Neural progenitor cell (in vitro differentiated cells): ENCODE results near the gene KLHL28. TPM values are rescaled to one million over a fixed set of nuclear protein-coding genes. Genes with fewer than 3 reads are reported as not detected.
A peak's percentile ranks its signal among the peaks of the same experiment; 100 is the strongest.
"Not testable (repeated sequence)": the region's sequence is repeated elsewhere in the genome, so short reads cannot be mapped to it uniquely, and the experiment has no call there.

Experiments used
- DNase-seq: peaks from one replicate; pipeline ENCODE4 v3.0.0-alpha.2; 2016; ENCODE audit warnings: low spot score
- H2AFZ ChIP-seq: fragments of 200-600 bp; sonication (generic); replicated peaks from 2 replicates; pipeline ENCODE4 v1.6.1; 2016; ENCODE audit warnings: antibody characterized with exemption
- H3F3A ChIP-seq: fragments of 200-600 bp; sonication (generic); 2 replicates; pipeline ENCODE4 v1.6.1; 2016; ENCODE audit warnings: antibody characterized with exemption, low read depth
- H3K27ac ChIP-seq: fragments of 200-600 bp; sonication (generic); 2 replicates; pipeline ENCODE4 v1.5.1; 2016; ENCODE audit warnings: mild to moderate bottlenecking
- H3K27me3 ChIP-seq: fragments of 200-600 bp; sonication (generic); 2 replicates; pipeline ENCODE4 v1.6.1; 2016; ENCODE audit warnings: mild to moderate bottlenecking, moderate library complexity
- H3K36me3 ChIP-seq: fragments of 200-600 bp; sonication (generic); 2 replicates; pipeline ENCODE4 v1.5.1; 2016
- H3K4me1 ChIP-seq: fragments of 200-600 bp; sonication (generic); 2 replicates; pipeline ENCODE4 v1.6.1; 2016; ENCODE audit warnings: mixed run types
- H3K4me2 ChIP-seq: fragments of 200-600 bp; sonication (generic); 2 replicates; pipeline ENCODE4 v1.6.1; 2016
- H3K4me3 ChIP-seq: fragments of 200-600 bp; sonication (generic); 2 replicates; pipeline ENCODE4 v1.5.1; 2016
- H3K79me2 ChIP-seq: fragments of 200-600 bp; sonication (generic); 2 replicates; pipeline ENCODE4 v1.6.1; 2016; ENCODE audit warnings: low read depth
- H3K9ac ChIP-seq: fragments of 200-600 bp; sonication (generic); 2 replicates; pipeline ENCODE4 v1.6.1; 2016
- H3K9me3 ChIP-seq: fragments of 200-600 bp; sonication (generic); 2 replicates; pipeline ENCODE4 v1.5.1; 2016; ENCODE audit warnings: low read depth
- H4K20me1 ChIP-seq: fragments of 200-600 bp; sonication (generic); 2 replicates; pipeline ENCODE4 v1.6.1; 2016; ENCODE audit warnings: low read depth
- H3K27ac Mint-ChIP-seq: 3 replicates; pipeline ENCODE4 v1.8.0; 2021; ENCODE audit warnings: mixed read lengths
- H3K27me3 Mint-ChIP-seq: 2 replicates; pipeline ENCODE4 v1.8.0; 2022; ENCODE audit warnings: low read depth, mild to moderate bottlenecking, inconsistent platforms, moderate library complexity, mixed read lengths; ENCODE audit not compliant: insufficient read depth
- H3K36me3 Mint-ChIP-seq: 3 replicates; pipeline ENCODE4 v1.8.0; 2021; ENCODE audit warnings: mixed read lengths
- H3K4me1 Mint-ChIP-seq: 3 replicates; pipeline ENCODE4 v1.8.0; 2021; ENCODE audit warnings: mixed read lengths
- H3K4me3 Mint-ChIP-seq: 3 replicates; pipeline ENCODE4 v1.8.0; 2021; ENCODE audit warnings: mild to moderate bottlenecking, moderate library complexity, mixed read lengths
- H3K9me3 Mint-ChIP-seq: 3 replicates; pipeline ENCODE4 v1.8.0; 2020; ENCODE audit warnings: mixed read lengths
- CTCF ChIP-seq: fragments of 200-600 bp; sonication (generic); IDR thresholded peaks from 2 replicates; pipeline ENCODE4 v1.5.1; 2017; ENCODE audit warnings: antibody characterized with exemption, mild to moderate bottlenecking
- EZH2 ChIP-seq: fragments of 200-600 bp; sonication (generic); IDR thresholded peaks from 2 replicates; pipeline ENCODE4 v1.6.1; 2017; ENCODE audit warnings: antibody characterized with exemption, mild to moderate bottlenecking, moderate library complexity
- EZH2phosphoT487 ChIP-seq: fragments of 200-600 bp; sonication (generic); IDR thresholded peaks from 2 replicates; pipeline ENCODE4 v1.6.1; 2017; ENCODE audit warnings: antibody characterized with exemption
- total RNA-seq: library from RNA; depleted of rRNA; stranded (reverse); fragments of >200 nt; gene quantifications from 2 replicates; pipeline ENCODE4 v1.2.3, GENCODE V29; 2015; ENCODE audit warnings: low replicate concordance

Gene KLHL28
- total RNA-seq, 1 donor from 2014 or later = 21.8 TPM

GRCh38 chr14:44896275-44897040 lies 65.3 kb downstream of the KLHL28 start:
- TF ChIP-seq CTCF = no peak
- TF ChIP-seq EZH2 = no peak
- no peak for TF ChIP-seq EZH2phosphoT487

GRCh38 chr14:44895716-44896115 lies 66.0 kb downstream of the KLHL28 start:
- no peak overlapping the region for H2AFZ ChIP-seq
- H3K4me2 ChIP-seq = no peak overlapping the region
- H3K27ac ChIP-seq = no peak overlapping the region

More at GRCh38 chr14:44896275-44897040, 65.3 kb downstream of the KLHL28 start:
- Mint-ChIP-seq H3K27ac (no peak overlapping the region), H3K9me3 (peaks cover 5% of the 10 kb centered on the region), H3K36me3 (no peaks in the 10 kb centered on the region), H3K4me1 (peaks cover 3% of the 10 kb centered on the region), H3K27me3 (peaks cover 4% of the 10 kb centered on the region), H3K4me3 (peak overlapping the region; percentile 94)
- no peak overlapping the region for H3K27ac ChIP-seq
- H3K4me1 ChIP-seq = peaks cover 11% of the 10 kb centered on the region
- no peak overlapping the region for H3K9ac ChIP-seq
- H3K27me3 ChIP-seq = no peaks in the 10 kb centered on the region
- H3K9me3 ChIP-seq = no peaks in the 10 kb centered on the region
- peak overlapping the region; percentile 5 for H3K4me2 ChIP-seq
- no peak for DNase-seq
- H3F3A ChIP-seq = peaks cover 22% of the 10 kb centered on the region
- peaks cover 9% of the 10 kb centered on the region for H3K79me2 ChIP-seq
- no peaks in the 10 kb centered on the region for H3K36me3 ChIP-seq
- H4K20me1 ChIP-seq = no peaks in the 10 kb centered on the region
- peak overlapping the region; percentile 71 for H2AFZ ChIP-seq
- peak overlapping the region; percentile 84 for H3K4me3 ChIP-seq

GRCh38 chr14:44893535-44893934 lies 68.2 kb downstream of the KLHL28 start:
- Histone ChIP-seq H4K20me1 (no peaks in the 10 kb centered on the region), H3K4me3 (no peak overlapping the region), H3K36me3 (no peaks in the 10 kb centered on the region), H3K27ac (no peak overlapping the region), H3K79me2 (peaks cover 3% of the 10 kb centered on the region), H3K4me2 (no peak overlapping the region), H3K9me3 (no peaks in the 10 kb centered on the region), H3K9ac (no peak overlapping the region), H2AFZ (no peak overlapping the region), H3K4me1 (peaks cover 5% of the 10 kb centered on the region), H3F3A (peaks cover 21% of the 10 kb centered on the region), H3K27me3 (no peaks in the 10 kb centered on the region)
- Mint-ChIP-seq H3K36me3 (no peaks in the 10 kb centered on the region), H3K4me3 (no peak overlapping the region), H3K9me3 (peaks cover 5% of the 10 kb centered on the region), H3K4me1 (peaks cover 3% of the 10 kb centered on the region), H3K27me3 (peaks cover 4% of the 10 kb centered on the region), H3K27ac (no peak overlapping the region)
- no peak for DNase-seq
- TF ChIP-seq CTCF (no peak), EZH2phosphoT487 (no peak), EZH2 (no peak)

More at GRCh38 chr14:44895716-44896115, 66.0 kb downstream of the KLHL28 start:
- no peak for DNase-seq
- H3K4me3 Mint-ChIP-seq = no peak overlapping the region
- TF ChIP-seq EZH2 (no peak), EZH2phosphoT487 (no peak), CTCF (no peak)
- H3K79me2 ChIP-seq = peaks cover 9% of the 10 kb centered on the region
- no peaks in the 10 kb centered on the region for H3K36me3 ChIP-seq
- peaks cover 11% of the 10 kb centered on the region for H3K4me1 ChIP-seq
- H3K9me3 Mint-ChIP-seq = peaks cover 5% of the 10 kb centered on the region
- no peak overlapping the region for H3K4me3 ChIP-seq
- no peaks in the 10 kb centered on the region for H3K9me3 ChIP-seq
- no peaks in the 10 kb centered on the region for H3K36me3 Mint-ChIP-seq
- no peak overlapping the region for H3K27ac Mint-ChIP-seq
- peaks cover 22% of the 10 kb centered on the region for H3F3A ChIP-seq
- peaks cover 4% of the 10 kb centered on the region for H3K27me3 Mint-ChIP-seq
- no peaks in the 10 kb centered on the region for H3K27me3 ChIP-seq
- H3K9ac ChIP-seq = no peak overlapping the region
- H3K4me1 Mint-ChIP-seq = peaks cover 3% of the 10 kb centered on the region
- H4K20me1 ChIP-seq = no peaks in the 10 kb centered on the region

GRCh38 chr14:44891726-44892372 lies 69.9 kb downstream of the KLHL28 start:
- H2AFZ ChIP-seq, H4K20me1 ChIP-seq, H3F3A ChIP-seq, H3K4me1 Mint-ChIP-seq, H3K9ac ChIP-seq, H3K4me2 ChIP-seq, H3K27ac Mint-ChIP-seq, H3K36me3 ChIP-seq, H3K4me1 ChIP-seq, H3K4me3 Mint-ChIP-seq, H3K36me3 Mint-ChIP-seq, H3K4me3 ChIP-seq, H3K27me3 ChIP-seq, H3K27me3 Mint-ChIP-seq, H3K9me3 Mint-ChIP-seq, H3K79me2 ChIP-seq, H3K27ac ChIP-seq, DNase-seq, H3K9me3 ChIP-seq: not testable (repeated sequence)
